Osteocyte (in vitro differentiated cells): Measurements from ENCODE around the gene MAPKAPK3. TPM values are rescaled to one million over a fixed set of nuclear protein-coding genes. Genes with fewer than 3 reads are reported as not detected.

Experiments used
- DNase-seq: peaks from one replicate; pipeline ENCODE4 v3.0.0; 2021; ENCODE audit warnings: mixed read lengths; ENCODE audit not compliant: unreplicated experiment; ENCODE audit errors: extremely low spot score
- H3K27ac Mint-ChIP-seq: one replicate; pipeline ENCODE4 v1.8.0; 2021; ENCODE audit warnings: mild to moderate bottlenecking, mixed read lengths; ENCODE audit not compliant: unreplicated experiment
- H3K27me3 Mint-ChIP-seq: one replicate; pipeline ENCODE4 v1.8.0; 2021; ENCODE audit warnings: mixed read lengths; ENCODE audit not compliant: unreplicated experiment
- H3K36me3 Mint-ChIP-seq: one replicate; pipeline ENCODE4 v1.8.0; 2021; ENCODE audit warnings: mixed read lengths; ENCODE audit not compliant: unreplicated experiment
- H3K4me1 Mint-ChIP-seq: one replicate; pipeline ENCODE4 v1.8.0; 2021; ENCODE audit warnings: mixed read lengths; ENCODE audit not compliant: unreplicated experiment
- H3K4me3 Mint-ChIP-seq: one replicate; pipeline ENCODE4 v1.8.0; 2021; ENCODE audit warnings: mild to moderate bottlenecking, moderate library complexity, mixed read lengths; ENCODE audit not compliant: unreplicated experiment
- H3K9me3 Mint-ChIP-seq: one replicate; pipeline ENCODE4 v1.8.0; 2021; ENCODE audit warnings: mixed read lengths; ENCODE audit not compliant: unreplicated experiment
- CTCF ChIP-seq: fragments of 200-600 bp; sonication (generic); IDR thresholded peaks from 2 replicates; pipeline ENCODE4 v1.5.0; 2021; ENCODE audit warnings: antibody characterized with exemption, mild to moderate bottlenecking, moderate library complexity
- long read RNA-seq: library from polyadenylated mRNA; unstranded; transcript quantifications from one replicate; pipeline ENCODE4 v2.0.0, GENCODE V29; 2021
- total RNA-seq: library from RNA; stranded (reverse); gene quantifications from 2 replicates; pipeline ENCODE4 v1.2.1, GENCODE V29; 2021

Gene MAPKAPK3
- 24.8 and 31.9 TPM in 2 replicates for total RNA-seq
- long read RNA-seq, partial matches to known transcripts: 6 of 12 reads
- long read RNA-seq, other reads (novel, unspliced or antisense): 4 of 12 reads

- no peaks in the 10 kb centered on the region for H3K27me3 Mint-ChIP-seq
- H3K9me3 Mint-ChIP-seq: no peaks in the 10 kb centered on the region
- H3K27ac Mint-ChIP-seq: peak within 1 kb of the TSS; percentile 90
- no peak for TF ChIP-seq CTCF
- H3K36me3 Mint-ChIP-seq: no peaks in the 10 kb centered on the region
- H3K4me1 Mint-ChIP-seq: peaks cover 17% of the 10 kb centered on the region
- H3K4me3 Mint-ChIP-seq: peak within 1 kb of the TSS; percentile 86
- no peak for DNase-seq
Measured at GRCh38 chr3:50617096-50617791, at the start of gene MAPKAPK3. MAPKAPK3 (plus strand) TSS chr3:50617151; CDS start chr3:50617566, 415 bp downstream.

GRCh38 chr3:50567386-50568167, 49.4 kb upstream of the MAPKAPK3 start, which contains the start of gene C3orf18:
C3orf18 (minus strand) TSS chr3:50567747; CDS start chr3:50565699, 2,048 bp downstream.
- no peaks in the 10 kb centered on the region for H3K36me3 Mint-ChIP-seq
- no peak for DNase-seq
- H3K4me1 Mint-ChIP-seq: peaks cover 17% of the 10 kb centered on the region
- peak within 1 kb of the TSS; percentile 95 for H3K27ac Mint-ChIP-seq
- H3K9me3 Mint-ChIP-seq: no peaks in the 10 kb centered on the region
- peak within 1 kb of the TSS; percentile 97 for H3K4me3 Mint-ChIP-seq
- TF ChIP-seq CTCF: no peak
- H3K27me3 Mint-ChIP-seq: no peaks in the 10 kb centered on the region

GRCh38 chr3:50568947-50569749, 47.8 kb upstream of the MAPKAPK3 start, which contains the start of gene HEMK1:
HEMK1 (plus strand) TSS chr3:50569522; CDS start chr3:50571105, 1,583 bp downstream.
- peaks cover 17% of the 10 kb centered on the region for H3K4me1 Mint-ChIP-seq
- TF ChIP-seq CTCF: no peak
- H3K27me3 Mint-ChIP-seq: no peaks in the 10 kb centered on the region
- H3K27ac Mint-ChIP-seq: peak within 1 kb of the TSS; percentile 95
- peak within 1 kb of the TSS; percentile 97 for H3K4me3 Mint-ChIP-seq
- H3K36me3 Mint-ChIP-seq: no peaks in the 10 kb centered on the region
- DNase-seq: peak; percentile 98
- no peaks in the 10 kb centered on the region for H3K9me3 Mint-ChIP-seq

- H3K4me3 Mint-ChIP-seq: peak overlapping the region; percentile 97
- H3K9me3 Mint-ChIP-seq: no peaks in the 10 kb centered on the region
- H3K27ac Mint-ChIP-seq: peak overlapping the region; percentile 95
Measured at GRCh38 chr3:50570508-50571279, 46.3 kb upstream of the MAPKAPK3 start.

More at GRCh38 chr3:50570508-50571279, 46.3 kb upstream of the MAPKAPK3 start:
- H3K27me3 Mint-ChIP-seq: no peaks in the 10 kb centered on the region
- H3K36me3 Mint-ChIP-seq: no peaks in the 10 kb centered on the region
- DNase-seq: no peak
- TF ChIP-seq CTCF: no peak
- peaks cover 17% of the 10 kb centered on the region for H3K4me1 Mint-ChIP-seq
